Stimulated activated CD8-positive, alpha-beta memory T cell treated with anti-CD3 and anti-CD28 coated beads, Interleukin-7, amount 100 ng/mL, for 1 hour (primary cell): ENCODE results near the gene HSPA1L.
"Not testable (repeated sequence)": the region's sequence is repeated elsewhere in the genome, so short reads cannot be mapped to it uniquely, and the experiment has no call there.

Source experiments
- DNase-seq, 2 donors: peaks; one replicate each; pipeline ENCODE4 v3.0.0-alpha.2; 2020; ENCODE audit warnings: low read depth in 2 of 2

The HSPA1L gene

DNA sequence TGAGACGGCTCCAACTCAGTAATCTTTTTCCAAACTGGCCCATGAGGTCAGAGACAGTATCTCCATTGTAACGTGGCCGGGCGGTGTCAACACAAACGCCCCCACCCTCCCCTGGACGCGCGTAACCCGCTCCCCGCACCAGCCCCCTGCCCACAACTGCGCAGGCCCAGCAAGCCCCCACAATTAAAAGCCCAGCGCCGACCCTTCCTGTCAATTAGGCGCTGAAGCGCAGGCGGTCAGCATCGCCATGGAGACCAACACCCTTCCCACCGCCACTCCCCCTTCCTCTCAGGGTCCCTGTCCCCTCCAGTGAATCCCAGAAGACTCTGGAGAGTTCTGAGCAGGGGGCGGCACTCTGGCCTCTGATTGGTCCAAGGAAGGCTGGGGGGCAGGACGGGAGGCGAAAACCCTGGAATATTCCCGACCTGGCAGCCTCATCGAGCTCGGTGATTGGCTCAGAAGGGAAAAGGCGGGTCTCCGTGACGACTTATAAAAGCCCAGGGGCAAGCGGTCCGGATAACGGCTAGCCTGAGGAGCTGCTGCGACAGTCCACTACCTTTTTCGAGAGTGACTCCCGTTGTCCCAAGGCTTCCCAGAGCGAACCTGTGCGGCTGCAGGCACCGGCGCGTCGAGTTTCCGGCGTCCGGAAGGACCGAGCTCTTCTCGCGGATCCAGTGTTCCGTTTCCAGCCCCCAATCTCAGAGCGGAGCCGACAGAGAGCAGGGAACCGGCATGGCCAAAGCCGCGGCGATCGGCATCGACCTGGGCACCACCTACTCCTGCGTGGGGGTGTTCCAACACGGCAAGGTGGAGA lies at the start of gene HSPA1L, which contains the start of gene HSPA1A:
Gene HSPA1L, minus strand, starts transcription at position 259 of the 814 bp plus-strand sequence. CDS start 3,311 bp downstream, outside the sequence.
Gene HSPA1A, plus strand, starts transcription at position 519 of the 814 bp plus-strand sequence. Its CDS starts 214 bp downstream, at position 733.
- DNase-seq, result no peak

DNA sequence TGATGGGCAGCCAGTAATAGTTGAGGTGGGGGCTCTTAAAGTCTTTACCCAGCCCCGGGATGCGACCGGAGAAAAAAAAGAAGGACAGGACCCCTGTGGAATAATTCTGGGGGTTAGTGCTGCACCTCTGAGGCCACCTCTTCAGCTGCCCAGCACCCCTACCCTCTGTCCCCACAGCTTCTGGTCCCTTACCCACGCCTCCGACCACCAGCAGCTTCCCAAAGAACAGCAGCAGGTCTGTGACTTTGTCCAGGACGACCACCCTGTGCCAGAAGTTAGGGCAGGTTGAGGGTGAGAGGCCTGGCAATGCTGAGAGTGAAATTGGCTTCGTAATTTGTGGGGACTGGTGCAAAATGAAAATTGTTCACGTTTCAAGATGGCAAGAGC lies 49.7 kb upstream of the HSPA1L start:
- DNase-seq, result no peak

DNA sequence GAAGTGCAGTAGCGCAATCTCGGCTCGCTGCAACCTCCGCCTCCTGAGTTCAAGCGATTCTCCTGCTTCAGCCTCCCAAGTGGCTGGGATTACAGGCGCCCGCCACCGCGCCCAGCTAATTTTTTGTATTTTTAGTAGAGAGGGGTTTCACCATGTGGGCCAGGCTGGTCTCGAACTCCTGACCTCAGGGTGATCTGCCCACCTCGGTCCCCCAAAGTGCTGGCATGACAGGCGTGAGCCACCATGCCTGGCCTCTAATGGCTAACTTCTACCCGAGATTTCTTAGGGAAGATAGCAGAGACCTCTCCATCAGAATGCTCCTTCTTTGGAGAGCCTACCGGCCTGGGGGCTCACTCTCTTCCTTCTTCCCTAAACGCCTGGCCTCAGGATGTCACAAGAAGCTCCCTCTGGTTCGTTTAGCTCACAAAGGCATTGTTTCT lies 49.1 kb upstream of the HSPA1L start:
- DNase-seq, result not testable (repeated sequence)

DNA sequence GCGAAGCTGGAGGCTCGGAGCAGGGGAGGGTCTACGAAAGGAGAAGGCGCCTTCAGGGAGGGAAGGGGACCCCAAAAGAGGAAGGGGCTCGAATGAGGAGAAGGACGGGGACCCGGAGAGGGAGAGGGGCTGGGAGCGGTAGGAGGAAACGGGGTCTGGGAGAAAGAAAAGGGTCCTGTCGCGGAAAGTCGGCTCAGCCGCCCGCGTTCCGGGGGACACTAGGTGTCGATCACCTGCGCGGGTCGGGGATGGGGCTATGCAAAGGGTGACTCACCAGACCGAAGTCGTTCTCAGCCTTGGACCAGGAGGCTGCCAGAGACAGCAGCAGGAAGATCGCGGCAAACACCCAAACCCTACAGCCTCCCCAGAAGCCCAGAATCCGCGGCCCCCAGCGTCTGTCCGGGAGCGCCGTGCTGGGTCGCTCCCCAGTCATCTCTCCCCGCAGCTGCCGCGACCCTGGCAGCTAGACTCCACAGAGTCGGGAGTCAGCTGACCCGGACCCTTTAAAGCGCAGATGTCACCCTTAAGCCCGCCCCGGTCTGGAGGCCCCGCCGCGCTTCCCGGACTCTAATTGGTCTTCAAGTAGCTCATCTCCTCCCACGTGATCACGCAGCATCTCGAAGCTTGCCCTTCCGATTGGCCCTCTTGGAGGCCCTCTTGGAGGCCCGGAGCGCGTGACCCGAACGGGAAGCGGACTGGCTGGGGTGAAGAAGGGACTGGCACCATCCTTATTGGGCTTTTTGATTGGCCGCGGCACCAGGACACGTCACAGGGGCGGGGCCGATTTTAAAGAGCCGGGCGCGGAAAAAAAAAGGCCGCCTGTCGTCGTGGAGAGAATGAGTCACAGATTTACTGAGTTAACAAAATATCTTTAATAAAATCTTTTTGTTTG lies 47.5 kb upstream of the HSPA1L start, which contains the start of gene NEU1:
Gene NEU1, minus strand, starts transcription at position 478 of the 892 bp plus-strand sequence. Its CDS starts 45 bp downstream, at position 433.
- peak; percentile 95 to 96 for DNase-seq

DNA sequence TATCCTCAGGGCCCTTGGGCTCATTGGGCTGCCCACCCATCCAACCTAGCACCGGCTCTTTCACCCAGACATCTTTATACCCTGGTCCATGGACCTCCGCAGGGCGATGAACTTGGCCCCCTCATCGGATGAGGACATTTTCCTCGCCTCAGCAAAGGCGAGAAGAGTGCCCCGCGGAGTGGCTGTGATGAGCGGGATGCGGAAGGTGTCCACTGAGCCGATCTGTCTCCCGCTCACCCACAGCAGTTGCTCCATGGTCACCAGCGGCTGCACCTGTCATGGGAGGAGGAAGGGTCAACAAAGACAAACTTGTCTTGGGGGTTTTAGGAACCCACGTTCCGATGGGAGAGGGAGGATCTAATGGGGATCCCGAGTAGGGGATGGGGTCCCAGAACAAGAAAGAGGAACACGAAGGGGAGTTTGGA lies 46.8 kb upstream of the HSPA1L start:
- no peak for DNase-seq

DNA sequence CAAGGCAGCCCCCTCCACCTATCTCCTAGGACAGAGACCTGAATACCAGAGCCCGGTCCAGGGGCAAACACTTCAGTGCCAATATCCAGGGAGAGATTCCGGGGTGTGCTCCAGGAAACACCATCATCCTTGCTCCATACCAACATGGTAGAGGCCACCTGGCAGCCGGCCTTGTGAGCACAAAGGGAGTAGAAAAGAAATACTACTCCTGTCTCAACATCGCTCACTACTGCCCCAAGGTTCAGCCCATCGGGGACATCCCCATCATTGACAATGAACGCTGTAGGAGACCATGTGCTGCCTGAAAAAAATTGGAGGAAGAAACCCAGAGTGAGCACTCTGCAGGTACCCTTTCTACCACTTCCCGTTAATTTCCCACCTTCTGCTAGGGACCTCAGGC lies 46.1 kb upstream of the HSPA1L start:
- DNase-seq, result no peak

DNA sequence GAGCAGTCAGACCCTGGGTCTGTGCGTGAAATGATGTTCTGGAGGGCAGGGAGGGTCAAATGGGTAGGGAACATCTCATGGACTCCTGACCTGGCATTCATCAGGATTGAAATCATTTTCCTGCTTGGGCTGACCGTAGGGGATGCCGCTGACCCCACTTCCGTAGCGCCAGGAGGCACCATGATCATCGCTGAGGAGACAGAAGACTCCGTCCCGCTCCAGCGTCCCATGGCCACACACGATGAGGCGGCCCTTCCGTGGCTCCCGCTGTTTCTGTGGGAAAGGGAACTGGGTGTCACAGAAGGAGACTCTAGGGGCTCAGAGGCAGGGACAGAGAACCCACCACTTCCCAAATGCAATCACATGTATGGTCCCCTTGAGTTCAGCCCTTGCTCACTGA lies 45.3 kb upstream of the HSPA1L start:
- DNase-seq, result no peak

DNA sequence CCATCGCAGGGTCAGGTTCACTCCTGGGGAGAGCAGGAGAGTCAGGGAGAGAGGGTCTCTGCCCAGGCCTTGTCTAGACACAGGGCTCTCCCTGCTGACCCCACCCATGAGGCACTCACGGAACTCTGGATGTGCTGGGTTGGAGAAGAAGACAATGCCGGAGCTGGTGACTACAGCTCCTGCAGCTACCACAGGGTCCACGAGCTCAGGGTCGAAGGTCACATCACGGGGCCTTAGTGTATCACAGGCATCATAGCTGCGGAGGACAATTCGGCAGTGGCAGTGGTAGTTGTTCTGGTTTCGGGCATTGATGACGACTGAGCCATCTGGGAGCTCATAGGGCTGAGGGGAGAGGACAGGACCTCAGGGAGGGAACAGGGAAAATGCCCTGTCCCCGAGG lies 44.8 kb upstream of the HSPA1L start:
- DNase-seq, result no peak

DNA sequence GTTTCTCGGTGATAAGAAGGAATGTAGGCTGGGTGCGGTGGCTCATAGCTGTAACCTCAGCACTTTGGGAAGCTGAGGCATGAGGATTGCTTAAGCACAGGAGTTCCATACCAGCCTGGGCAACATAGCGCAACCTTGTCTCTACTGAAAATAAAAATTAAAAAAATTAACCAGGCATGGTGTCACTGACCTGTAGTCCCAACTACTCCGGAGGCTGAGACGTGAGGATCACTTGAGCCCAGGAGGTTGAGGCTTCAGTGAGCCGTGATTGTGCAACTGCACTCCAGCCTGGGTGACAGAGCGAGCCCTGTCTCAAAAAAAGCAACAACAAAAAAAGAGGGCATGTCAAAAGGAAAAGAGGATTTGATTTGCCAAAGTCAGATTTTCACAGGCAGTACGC lies 43.6 kb upstream of the HSPA1L start:
- DNase-seq, result no peak

DNA sequence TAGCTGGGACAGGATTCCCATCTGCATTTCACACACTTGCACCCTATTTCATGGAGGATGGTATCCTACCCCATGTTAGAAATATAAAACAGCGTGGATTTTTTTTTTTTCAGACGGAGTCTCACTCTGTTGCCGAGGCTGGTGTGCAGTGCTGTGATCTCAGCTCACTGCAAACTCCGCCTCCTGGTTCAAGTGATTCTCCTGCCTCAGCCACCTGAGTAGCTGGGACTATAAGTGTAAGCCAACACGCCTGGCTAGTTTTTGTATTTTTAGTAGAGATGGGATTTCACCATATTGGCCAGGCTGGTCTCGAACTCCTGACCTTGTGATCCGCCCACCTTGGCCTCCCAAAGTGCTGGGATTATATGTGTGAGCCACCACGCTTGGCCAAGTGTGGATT lies 42.7 kb upstream of the HSPA1L start:
- DNase-seq, result not testable (repeated sequence)

DNA sequence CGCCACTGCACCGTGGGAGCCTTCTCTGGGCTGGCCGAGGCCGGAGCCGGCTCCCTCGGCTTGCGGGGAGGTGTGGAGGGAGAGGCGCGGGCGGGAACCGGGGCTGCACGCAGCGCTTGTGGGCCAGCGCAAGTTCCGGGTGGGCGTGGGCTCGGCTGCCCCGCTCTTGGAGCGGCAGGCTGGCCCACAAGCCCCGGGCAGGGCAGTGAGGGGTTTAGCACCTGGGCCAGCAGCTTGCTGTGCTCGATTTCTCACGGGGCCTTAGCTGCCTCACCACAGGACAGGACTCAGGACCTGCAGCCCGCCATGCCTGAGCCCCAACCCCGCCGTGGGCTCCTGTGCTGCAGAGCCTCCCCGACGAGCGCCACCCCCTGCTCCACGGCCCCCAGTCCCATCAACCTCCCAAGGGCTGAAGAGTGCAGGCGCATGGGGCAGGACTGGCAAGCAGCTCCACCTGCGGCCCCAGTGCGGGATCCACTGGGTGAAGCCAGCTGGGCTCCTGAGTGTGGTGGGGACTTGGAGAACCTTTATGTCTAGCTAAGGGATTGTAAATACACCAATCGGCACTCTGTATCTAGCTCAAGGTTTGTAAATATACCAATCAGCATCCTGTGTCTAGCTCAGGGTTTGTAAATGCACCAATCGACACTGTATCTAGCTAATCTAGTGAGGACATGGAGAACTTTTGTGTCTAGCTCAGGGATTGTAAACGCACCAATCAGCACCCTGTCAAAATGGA lies 37.1 kb upstream of the HSPA1L start:
- DNase-seq, result not testable (repeated sequence)

DNA sequence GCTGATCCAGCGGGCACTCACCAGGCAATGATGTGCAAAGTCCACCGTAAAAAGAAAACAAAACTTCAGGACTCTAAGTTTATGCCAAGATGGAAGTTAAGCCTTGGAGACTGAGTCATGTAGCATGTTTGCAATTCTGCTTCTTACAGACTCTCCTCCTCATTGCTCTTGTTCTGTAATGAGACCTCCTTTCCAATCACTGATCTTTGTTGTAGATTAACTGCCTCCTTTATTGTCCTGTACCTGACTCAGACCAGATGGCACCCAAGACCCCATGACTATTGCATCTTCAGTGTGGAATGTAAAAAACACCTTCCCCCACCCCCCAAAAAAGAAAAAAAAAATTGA lies 36.4 kb upstream of the HSPA1L start:
- no peak for DNase-seq

DNA sequence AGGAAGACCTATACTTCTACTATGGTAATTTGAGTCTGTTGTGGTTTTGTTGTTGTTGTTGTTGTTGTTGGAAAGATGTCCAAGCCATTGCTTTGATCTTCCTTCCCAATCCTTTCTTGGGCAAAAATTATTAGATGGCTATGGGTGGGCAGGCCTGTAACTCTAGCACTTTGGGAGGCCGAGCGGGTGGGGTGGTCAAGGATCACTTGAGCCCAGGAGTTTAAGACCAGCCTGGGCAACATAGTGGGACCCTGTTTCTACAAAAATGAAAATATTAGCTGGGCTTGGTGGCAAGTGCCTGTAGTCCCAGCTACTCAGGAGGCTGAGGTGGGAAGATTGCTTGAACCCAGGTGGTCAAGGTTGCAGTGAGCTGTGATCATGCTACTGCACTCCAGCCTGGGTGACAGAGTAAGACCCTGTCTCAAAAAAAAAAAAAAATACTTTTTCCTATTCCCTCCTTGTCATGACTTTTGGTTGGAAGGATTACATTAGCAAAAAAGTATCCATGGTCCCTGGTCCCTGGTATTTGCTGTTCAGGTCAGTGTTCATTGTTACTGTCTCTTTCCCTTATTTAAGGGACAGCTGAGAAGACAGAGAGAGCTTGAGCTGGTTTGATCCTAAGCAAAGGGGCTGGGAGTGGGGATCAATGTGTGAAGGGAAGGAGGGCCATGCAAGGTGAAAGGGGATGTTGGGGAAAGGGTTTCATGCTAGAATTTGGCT lies 35.8 kb upstream of the HSPA1L start:
- DNase-seq, result no peak

DNA sequence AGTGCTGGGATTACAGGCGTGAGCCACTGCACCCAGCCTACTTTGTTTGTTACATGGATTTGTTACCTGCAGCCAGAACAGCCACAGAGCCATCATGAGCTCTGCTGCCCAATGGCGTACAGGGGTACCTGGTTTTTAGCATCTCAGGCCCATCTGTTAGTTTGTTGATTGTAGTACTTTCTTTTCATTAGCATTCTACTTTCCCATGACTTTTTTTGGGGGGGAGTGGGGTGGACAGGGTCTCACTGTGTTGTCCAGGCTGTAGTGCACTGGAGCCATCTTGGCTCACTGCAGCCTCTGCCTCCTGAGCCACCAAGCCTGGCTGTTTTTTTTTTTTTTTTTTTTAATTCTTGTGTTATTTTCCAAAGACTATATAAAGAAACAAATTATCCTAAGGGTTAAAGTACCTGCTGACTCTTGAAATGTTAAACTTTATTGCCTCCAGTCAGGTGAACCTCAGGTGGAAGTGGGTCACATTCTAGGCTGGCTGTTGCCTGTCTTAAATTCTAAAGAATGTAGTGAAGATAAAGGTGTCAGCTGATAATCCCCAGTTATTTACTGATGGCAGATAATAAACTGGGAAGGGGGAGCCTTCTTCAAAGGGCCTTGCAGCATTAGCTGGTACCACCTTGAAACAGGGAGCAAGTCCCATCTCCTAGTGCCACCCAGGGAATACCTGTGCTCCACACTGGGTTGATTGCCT lies 32.3 kb upstream of the HSPA1L start:
- DNase-seq, result no peak

DNA sequence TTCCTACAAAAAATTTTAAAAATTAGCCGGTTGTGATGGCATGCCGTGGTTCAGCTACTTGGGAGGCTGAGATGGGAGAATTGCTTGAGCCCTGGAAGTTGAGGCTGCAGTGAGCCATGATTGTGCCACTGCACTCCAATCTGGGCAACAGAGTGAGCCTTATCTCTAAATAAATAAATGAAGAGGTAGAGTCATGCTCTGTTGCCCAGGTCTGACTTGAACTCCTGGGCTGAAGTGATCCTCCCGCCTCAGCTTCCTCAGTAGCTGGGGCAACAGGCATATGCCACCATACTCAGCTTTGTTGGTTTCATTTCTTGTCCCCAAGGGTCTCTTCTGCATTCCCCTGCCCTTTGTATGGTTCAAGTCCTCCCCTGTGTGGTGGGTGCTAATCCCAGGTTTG lies 29.4 kb upstream of the HSPA1L start:
- no peak for DNase-seq

DNA sequence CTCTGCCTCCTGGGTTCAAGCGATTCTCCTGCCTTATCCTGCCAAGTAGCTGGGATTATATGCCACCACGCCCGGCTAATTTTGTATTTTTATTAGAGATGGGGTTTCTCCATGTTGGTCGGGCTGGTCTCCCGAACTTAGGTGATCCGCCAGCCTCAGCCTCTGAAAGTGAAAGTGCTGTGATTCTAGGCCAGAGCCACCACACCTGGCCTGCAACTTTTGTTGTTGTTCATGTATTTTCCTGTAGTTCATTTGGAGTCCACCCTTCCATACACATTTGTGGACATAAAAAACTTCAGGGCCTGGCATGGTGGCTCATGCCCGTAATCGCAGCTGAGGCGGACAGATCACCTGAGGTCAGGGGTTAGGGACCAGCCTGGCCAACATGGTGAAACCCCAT lies 27.0 kb upstream of the HSPA1L start:
- DNase-seq, result no peak

DNA sequence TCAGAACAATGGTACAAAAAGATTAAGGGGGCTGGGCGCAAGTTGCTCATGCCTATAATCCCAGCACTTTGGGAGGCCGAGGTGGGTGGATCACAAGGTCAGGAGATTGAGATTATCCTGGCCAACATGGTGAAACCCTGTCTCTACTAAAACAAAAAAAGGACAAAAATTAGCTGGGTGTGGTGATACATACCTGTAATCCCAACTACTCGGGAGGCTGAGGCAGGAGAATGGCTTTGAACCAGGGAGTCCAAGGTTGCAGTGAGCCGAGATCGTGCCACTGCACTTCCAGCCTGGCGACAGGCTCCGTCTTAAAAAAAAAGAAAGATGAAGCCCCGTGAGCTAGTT lies 24.7 kb upstream of the HSPA1L start:
- DNase-seq, result not testable (repeated sequence)

DNA sequence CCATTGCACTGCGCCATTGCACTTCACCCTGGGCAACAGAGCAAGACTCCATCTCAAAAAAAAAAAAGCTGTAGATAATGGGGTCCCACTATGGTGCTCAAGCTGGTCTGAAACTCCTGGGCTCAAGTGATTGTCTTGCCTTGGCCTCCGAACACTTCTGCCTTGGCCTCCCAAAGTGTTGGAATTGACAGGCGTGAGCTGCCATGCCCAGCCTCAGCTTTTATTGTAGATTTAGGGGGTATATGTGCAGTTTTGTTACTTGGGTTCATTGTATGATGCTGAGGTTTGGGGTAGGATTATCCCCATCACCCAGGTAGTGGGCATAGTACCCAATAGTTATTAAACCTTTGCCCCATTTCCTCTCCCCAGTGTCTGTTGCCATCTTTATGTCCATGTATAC lies 23.9 kb upstream of the HSPA1L start:
- DNase-seq, result no peak

DNA sequence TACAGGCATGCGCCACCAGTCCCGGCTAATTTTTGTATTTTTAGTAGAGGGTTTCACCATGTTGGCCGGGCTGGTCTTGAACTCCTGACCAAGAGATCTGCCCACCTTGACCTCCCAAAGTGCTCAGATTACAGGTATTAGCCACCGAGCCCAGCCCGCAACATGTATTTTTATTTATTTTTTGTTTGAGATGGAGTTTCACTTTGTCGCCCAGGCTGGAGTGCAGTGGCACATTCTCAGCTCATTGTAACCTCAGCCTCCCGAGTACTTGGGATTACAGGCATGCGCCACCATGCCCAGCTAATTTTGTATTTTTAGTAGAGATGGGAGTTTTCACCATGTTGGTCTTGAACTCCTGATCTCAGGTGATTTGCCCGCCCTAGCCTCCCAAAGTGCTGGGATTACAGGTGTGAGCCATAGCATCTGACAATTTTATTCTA lies 23.1 kb upstream of the HSPA1L start:
- DNase-seq, result not testable (repeated sequence)

DNA sequence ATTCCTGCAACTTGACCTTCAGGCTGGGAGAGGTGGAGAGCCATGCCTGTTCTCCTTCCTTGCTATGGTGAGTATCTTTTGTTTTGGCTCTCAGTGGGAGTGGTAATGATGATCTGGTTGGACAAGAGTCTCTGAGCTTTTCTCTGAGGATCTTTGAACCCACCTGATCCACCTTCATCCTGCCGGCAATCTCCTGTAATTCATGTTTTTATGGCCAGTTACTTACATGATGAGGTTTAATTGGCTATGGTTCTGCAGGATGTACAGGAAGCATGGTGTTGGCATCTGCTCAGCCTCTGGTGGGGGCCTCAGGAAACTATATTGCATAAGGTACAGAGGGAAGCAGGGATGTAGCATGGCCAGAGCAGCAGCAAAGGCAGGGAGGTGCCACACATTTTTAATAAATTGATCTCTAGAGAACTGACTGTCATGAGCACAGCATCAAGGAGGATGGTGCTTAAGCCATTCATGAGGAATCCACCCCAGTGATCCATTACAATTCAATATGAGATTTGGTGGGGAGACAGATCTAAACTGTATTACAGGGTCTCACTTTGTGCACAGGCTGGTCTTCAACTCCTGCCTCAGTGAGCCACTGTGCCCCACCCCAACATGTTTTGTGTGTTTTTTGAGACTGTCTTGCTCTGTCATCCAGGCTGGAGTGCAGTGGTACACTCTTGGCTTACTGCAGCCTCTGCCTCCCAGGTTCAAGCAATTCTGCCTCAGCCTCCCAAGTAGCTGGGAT lies 22.5 kb upstream of the HSPA1L start:
- no peak for DNase-seq
